Mesenteric fat pad (tissue), 1 donor: Measurements from ENCODE around the gene ZNF385D. TPM values are rescaled to one million over a fixed set of nuclear protein-coding genes. Genes with fewer than 3 reads are reported as not detected.

Source experiments
- DNase-seq: peaks from one replicate; pipeline ENCODE4 v3.0.0-alpha.2; 2020; ENCODE audit warnings: low spot score
- total RNA-seq: library from RNA; stranded (reverse); fragmentation: NEBNext Ultra II Directional; extraction: Animal tissue kit (Norgen Biotek cat#: 25700); gene quantifications from one replicate; pipeline ENCODE4 v1.2.1, GENCODE V29; 2021
- donor health status: DM: yes; HTN: yes; CAD: no.

ZNF385D gene
- total RNA-seq, 1 donor from 2014 or later: 18.5 TPM

DNA sequence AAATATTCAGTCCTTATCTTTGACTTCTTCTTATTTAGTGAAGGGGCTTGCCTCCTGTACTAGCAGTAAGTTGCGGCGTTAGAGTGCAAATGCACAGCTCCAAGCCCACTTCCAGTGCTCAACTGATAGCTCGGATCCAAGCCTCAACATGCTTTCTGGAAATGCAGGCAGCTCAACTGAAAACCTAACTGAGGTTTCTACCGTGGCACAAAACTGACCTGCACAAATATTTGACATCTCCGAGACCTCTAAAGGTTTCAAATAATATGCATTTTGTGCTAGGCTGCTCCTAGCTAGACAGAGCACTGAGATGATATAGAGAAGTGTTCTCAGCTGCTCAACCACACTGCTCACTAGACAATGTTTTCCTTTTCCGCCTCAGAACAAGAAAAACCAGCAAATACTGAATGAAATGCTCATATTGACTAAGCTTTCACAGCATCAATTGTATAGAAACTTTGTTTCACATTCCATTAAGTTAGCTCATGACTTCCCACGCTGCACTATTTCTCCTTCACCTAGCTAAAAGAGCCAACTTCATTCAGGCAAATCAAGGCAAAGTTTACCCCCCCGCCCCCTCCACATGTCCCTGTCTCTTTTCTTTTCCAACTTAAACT lies 822 bp downstream of the ZNF385D start:
- DNase-seq: no peak

DNA sequence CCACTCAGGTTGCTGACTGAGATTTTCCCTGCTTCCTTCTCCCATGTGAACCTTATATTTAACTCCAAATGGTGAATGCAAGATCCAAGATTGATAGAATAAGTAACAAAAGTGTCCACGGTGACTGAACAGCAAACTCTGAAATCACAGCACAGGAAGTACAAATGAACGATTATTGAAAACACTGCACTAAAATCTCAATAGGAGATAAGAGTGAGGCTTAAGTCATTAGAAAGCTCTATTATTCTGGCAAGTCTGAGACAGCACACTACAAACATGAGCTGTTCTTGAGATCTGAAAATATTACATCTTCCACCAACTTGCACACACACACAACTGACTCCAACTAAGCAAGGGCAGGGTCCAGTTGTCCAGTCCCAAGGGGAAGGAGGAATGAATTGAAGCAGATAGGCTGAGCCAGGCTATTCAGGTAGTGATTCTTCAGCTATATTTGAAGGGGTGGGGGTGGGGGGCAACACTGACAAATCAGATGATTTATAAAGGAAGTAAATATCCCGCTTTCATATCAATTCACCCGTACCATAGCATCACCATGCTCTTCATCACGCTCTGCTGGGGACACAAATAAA lies 2.9 kb downstream of the ZNF385D start:
- no peak for DNase-seq

DNA sequence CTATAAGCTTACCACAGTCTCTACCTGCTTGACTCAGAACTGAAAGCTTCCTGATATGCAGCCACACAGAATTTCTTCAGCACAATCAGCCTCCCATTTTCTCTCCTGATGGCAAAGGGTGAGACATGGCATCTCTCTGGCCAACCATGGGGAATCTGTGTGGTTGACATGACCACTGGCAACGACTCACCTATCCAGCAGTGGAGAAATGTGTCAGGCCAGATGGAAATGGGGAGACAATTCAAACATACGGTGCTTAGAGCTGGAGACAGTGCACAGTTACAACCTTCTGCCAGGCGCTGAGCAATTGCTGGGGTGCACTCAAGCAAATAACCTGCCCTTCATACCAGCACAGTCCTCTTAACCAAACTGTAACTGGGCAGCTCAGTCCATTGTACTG lies 3.6 kb downstream of the ZNF385D start:
- DNase-seq: no peak

DNA sequence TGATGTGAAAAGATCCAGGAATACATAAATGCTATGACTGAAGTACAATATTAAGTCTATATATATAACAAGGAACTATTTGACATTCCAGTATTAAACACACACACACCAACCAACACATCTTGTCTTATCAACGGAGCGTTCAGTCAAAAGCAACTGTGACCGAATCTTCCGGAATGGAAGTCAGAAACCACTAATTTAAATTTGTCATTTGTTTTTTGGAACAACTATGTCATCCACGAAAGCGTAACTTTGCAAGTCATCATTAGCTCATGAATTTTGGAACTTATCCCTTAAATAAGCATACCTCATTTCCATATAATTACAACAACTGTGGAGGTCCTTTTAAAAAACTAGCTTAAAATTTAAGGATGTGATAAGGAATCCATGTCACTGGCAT lies 5.0 kb downstream of the ZNF385D start:
- DNase-seq: no peak

DNA sequence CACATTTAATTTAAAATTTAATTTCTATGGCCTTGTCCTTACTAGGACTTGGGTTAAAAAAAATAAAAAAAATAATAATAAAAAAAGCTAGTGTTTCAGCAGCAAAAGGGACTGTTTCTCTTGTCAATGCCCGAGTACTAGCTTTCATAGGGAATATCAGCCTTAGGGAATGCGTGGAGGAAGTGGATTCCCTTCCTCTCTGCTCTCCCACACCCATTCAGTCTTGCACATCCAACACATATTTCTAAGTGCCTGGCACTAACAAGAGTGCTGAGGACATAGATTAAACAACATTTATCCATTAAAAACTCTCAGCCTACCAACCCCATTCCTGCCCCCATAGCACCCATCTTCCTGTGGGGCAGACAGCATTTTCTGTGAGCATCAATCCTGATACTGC lies 6.2 kb downstream of the ZNF385D start:
- no peak for DNase-seq

DNA sequence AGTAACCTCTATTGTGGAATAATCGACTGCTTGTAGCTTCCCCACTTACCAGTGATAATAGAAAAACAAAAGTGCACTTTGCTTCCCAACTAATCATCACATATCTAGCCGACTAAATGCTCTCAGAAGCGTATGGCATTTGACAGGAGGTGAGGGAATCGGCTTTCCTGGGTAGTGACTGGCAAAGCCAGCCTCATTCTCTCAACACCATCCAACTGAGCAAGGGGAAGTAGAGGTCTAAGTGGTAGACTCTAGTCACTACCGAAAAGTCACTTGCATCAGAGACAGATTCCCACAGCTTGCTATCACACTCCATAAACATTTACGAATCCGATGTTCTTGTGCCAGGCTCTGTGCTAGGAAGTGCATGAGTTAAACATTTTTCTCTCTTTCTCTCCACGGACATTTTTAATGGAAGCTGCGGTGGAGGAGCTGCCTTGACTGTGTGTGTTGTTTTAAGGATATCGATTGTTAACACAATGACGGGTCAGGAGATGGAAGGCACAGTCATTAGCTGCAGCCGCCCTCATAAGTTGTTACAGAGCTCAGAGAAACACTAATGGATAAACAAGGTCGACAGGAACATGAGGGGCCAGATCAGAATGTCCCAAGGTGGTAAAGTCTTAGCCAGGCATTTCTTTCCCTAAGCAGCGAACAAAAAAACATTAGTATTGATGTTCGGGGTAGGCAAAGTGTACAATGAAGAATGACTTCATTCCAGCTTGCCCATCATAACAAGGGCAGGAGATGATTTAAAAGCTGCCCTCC lies 11.9 kb downstream of the ZNF385D start:
- DNase-seq: no peak

DNA sequence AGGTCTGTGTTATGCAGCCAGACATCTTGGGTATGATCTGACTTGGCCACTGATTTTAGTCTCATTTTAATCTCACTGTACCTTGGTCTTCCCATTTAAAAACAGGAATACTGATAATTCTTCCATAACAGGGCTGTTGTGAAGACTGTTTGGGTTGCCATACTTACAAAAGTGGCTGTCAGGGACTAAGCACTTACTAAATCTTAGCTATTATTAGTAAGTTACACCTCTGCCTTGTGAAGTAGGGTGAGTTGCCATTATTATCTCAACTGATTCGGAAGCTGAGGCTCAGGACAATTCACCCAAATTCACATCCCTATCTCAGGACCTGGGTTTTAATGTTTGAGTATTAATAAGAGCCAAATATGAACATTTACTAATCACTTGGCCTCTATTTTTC lies 12.7 kb downstream of the ZNF385D start:
- no peak for DNase-seq

DNA sequence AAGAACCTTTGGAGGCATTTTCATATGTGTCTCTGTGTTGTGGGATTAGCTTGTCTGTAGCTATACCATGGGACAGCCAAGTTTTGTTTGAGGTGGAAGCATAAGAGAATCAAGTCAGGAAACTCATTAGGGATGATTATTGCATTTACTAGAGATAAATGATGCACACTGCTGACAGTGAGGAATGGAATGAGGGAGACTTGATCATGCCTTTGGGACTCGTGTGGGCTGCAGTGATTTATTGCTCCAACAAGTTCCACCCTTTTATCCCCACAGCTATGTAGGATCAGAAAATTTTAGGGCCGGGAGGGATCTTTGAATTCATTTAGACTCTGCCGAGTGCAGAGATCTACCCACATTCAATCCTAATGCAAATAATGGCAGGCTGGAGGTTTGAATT lies 16.3 kb downstream of the ZNF385D start:
- no peak for DNase-seq

DNA sequence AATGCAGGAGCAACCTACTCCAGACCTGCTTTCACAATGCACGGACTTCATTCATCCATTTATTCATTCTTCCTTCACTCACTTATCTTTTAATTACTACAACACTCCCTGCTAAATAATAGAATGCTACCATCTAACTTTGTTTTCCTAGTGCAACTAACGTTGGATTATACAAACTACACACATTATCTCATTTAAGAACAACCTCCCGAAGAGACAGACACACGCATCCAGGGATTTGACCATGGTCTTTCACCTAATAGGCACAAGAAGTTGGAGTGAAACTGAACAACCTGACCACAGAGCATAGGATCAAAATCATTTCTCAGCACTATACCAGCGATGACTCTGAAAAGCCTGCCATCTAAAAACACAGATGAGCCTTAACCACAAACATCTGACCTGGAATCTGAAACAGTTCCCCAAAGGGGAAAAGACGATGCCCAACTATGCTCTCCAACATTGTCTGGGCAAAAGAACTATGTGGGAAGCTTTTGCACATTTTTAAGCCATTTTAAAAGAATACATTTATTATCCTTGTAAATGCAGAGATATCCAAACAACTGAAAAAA lies 21.0 kb downstream of the ZNF385D start:
- no peak for DNase-seq

DNA sequence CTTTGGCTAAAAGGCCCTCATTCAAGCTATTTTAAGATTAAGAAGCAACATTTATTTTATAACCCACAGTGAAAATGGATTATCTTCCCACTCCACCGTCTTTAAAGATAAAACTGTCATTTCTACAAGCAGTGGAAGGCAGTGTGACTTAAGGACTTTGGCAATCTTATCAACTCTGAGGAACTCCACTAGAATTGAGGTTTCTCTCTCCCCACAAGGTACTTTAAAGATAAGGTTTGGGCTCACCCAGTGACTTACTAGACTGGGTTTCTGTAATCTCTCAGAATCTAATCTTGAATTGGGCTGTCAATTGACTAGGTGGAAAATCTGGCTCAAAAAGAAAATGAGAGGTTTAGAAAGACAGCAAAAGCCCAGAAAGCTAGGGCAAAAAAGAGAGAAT lies 21.7 kb downstream of the ZNF385D start:
- DNase-seq: no peak

DNA sequence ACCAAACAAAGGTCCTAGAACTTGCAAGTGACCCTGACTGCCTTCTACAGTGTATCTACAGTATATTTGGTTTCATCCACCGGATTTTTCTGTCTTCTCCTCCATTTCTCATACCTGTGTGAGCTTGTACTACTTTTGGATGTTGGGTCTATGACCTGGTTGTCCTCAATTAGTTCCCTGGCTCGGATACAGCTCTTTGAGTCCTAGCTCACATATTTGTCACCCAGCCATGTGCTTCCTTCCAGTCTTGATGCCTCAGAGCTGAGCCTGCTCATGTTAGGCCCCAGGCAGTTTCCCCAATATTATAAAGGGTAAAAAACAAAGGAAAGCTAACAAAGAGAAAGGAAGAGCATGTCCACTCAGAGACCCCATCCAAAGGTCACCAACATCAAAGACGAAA lies 28.2 kb downstream of the ZNF385D start:
- no peak for DNase-seq

DNA sequence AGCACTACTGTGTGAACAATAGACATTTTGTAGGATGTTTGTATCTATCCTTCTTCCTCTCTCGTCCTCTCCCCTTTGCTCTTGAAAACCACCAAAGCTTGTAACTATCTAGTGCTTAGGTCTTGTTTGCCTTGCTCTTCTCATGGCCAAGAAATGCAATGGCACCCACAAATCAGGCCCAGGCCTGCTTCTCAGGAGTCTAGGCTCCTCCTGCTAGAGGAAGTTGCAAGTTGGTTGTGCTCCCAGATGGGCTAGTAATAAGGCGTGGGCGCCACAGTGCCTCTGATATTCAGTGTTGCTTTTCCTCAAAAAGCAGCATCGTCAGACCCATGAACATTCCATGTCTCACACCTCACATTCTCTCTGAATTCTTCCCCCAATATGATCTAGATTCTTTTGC lies 28.7 kb downstream of the ZNF385D start:
- no peak for DNase-seq

DNA sequence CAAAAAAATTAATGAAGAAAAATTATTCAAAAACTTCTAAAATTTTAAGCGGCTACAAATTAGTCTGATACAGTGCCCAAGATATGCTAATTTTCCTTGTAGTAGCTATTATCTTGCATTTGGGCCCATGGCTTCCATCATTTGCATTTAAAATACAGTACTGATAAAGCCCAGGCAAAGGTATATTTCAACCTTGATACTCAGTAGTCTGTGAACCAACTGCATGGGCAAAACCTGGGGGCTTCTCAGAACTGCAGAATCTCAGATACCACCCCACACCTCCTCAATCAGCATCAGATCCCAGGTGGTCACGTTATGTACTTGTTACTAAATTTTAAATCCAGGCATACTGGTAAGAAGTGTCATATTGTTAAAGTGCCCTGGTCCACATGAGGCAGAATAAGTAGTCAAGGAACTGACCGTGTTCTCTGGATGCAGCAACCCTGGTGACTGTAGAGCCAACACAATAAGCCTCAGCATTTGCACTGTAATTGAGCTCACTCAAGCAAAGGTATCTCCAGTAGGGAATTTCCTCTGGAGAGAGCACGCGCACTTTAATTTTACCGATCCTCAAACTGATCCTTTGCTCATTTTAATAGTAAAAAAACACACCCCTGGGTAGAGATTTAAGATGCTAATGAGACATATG lies 31.9 kb downstream of the ZNF385D start:
- DNase-seq: no peak

DNA sequence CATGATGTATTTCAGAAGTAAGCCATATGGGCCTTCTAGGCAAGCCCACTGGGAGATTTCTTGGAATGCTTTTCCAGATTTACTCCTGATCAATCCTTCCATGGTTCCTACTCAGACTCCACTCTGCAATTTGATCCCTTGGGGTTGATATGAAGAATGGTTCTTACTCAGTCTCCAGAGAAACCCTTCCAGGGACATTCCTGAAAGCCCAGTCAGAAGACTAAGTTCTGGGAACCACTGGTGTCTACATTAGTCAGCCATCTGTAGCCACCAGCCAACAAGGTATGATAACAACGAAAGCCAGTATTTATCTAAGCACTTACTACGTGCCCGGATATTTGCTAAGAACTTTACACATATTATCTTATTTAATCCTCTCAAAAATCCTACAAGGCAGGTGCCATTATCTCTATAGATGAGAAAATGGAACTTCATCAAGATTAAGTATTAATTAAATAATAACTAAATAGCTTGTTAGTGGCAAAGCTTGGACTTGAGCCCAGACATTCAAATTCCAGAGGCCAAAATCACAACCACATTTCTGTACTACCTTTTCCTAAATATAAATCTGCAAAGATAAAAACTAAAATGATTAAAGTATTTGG lies 32.7 kb downstream of the ZNF385D start:
- no peak for DNase-seq

DNA sequence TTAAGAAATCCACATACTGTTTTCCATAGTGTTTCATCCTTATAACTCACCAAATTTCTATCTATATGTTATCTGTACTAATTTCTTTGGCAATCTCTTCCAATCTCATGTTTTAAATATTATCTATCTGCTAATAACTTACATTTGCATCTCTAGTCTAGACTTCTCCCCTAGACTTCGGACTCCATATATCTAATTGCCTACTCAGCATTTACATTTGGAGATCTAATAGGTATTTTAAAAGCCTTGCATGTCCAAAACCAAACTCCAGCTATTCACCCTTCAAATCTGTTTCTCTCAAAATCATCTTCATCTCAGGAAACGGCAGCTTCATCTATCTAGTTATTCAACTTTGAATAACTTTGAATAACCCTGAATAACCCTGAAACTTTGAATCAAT lies 35.3 kb downstream of the ZNF385D start:
- DNase-seq: no peak

DNA sequence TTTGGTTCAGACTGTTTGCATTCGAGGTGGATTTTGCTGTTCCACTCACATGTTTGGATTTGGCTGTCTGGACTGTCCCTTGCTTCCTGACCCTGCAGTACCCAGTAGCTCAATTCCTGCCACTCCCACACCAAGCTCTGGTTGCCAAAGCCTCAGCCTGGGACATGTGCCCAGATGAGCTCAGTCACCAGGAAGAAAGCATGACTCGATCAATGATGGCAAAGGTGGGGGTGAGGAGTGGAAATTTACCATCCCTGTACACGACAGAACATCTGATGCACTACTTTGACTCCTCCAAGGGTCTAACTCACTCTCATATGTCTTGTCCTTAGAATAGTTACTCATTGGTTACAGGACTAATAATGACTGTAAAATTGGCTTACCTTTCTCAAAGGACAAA lies 45.2 kb downstream of the ZNF385D start:
- DNase-seq: no peak

DNA sequence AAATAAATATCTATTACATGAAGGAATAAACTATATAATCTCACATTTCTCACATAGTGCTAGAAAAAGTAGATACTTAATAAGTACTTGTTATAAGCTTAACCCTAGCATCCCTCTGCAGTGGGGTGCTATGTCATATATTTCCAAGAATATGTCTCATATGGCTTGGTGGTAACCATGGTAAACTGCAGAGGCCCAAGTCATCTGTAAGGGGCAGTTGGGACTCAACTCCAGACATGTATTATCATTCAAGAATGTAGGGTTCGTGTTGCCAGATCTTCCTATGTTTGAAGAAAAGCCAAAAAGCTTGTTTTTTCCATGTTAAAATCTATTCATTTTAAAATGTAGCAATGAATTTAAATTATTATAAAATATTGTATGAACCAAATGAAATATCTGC lies 46.2 kb downstream of the ZNF385D start:
- no peak for DNase-seq

DNA sequence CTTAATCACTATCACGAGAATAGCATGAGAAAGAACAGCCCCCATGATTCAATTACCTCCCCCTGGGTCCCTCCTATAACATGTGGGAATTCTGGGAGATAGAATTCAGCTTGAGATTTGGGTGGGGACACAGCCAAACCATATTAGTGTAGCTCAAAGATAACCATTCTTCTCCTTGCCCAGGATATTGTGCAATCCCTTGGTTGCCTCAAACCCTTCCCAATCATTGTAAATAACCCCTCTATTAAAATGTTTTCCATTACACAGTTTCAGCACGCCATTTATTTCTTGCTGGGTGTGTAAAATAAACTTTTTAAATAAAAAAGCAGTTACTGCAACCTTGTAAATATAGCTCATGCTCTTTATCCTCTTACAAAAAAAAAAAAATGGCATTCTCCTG lies 47.7 kb downstream of the ZNF385D start:
- DNase-seq: no peak

DNA sequence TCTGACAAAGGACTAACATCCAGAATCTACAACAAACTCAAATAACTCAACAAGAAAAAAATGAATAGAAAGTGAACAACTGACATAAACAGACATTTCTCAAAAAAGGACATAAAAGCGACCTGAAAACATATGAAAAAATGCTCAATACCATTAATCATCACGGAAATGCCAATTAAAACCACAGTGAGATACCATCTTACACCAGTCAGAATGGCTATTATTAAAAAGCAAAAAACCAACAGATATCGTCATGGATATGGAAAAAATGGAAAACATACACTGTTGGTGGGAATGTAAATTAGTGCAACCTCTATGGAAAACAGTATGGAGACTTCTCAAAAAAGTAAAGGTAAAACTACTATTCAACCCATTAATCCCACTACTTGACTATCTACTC lies 53.3 kb downstream of the ZNF385D start:
- no peak for DNase-seq

DNA sequence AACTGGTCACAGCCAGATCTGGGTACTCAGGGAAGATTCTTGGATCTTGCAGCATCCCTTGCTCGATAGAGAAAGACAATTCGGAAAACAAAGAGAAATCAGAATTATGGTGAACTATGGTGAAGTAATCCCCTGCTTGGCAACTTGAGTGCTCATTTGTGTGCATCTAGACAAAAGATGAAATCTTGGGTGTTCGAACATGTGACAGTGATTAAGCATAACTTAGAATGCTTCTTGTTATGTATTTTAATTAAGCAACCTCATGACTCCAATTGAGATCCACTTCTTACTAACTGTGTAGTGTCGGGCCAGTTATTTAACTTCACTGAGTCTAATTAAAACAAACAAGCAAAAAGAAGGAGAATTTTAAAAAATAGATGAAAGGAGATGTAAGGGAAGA lies 56.5 kb downstream of the ZNF385D start:
- DNase-seq: no peak

DNA sequence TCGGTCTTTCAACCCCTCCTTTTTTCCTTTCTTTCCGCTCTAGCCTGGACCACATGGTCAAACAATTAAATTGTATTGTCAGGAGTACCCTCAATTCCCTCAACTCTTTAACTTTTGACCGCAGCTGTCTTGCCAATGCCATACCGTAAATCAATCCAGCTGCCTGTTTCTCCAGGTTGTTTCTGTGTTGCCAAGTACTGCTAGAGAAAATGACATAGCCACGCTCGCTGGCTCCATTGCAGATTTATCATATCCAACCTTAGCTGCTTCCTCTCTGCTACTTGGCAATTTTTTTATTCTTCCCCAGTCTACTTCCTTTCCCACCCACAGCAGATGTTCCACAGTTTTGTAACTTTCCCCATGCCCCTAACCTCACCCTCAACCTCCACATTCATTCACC lies 60.0 kb downstream of the ZNF385D start:
- no peak for DNase-seq

DNA sequence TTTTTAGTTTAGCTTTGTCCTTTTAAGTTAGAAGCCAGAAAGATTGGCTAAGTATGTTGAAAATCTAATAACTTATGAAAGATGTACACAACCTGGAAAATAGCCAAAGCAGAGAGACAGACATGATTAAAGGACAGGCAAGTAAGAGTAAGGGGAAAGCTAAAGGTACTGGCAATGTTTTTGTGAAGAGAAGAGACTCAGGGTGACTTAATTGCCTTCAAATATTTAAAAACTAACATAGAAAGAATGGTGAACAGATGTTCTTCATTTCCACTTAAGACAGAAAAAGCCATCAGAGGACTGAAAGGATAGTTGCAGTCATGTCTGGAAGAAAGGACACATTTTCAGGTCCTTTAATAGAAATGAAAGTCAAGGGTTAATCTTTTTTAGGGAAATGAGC lies 68.8 kb downstream of the ZNF385D start:
- DNase-seq: no peak
